ENCODE measurements around the gene EID2B. TPM values are rescaled to one million over a fixed set of nuclear protein-coding genes. Genes with fewer than 3 reads are reported as not detected.

Gene EID2B
- total and polyA plus RNA-seq, 2 donors: 4.3 to 10.6 TPM

- H3K9me3 ChIP-seq (ENCODE audit: control insufficient read depth in 2 of 2, insufficient read depth in 1 of 2, low read length in 1 of 2): peaks cover 0 to 12% of the 10 kb centered on the region in 2 donors
- no peak for DNase-seq (ENCODE audit: low read depth in 6 of 9, low spot score in 9 of 9)
- no peak overlapping the region for H3K27ac ChIP-seq (ENCODE audit: low read depth in 1 of 2, low read length in 1 of 2)
- no peak overlapping the region for H3K4me3 ChIP-seq (ENCODE audit: low read length in 2 of 2)
- H3K36me3 ChIP-seq (ENCODE audit: control insufficient read depth in 2 of 2, insufficient read depth in 2 of 2, low read length in 1 of 2): no peaks in the 10 kb centered on the region
- peaks cover 0 to 9% of the 10 kb centered on the region in 2 donors for H3K4me1 ChIP-seq (ENCODE audit: control insufficient read depth in 2 of 2, insufficient read depth in 2 of 2, low read length in 2 of 2)
- WGBS: 81% methylated on average over 9 of the region's 9 CpGs
- H3K27me3 ChIP-seq (ENCODE audit: control insufficient read depth in 2 of 2, insufficient read depth in 1 of 2, low read length in 1 of 2): peaks cover 24 to 48% of the 10 kb centered on the region in 2 donors
Observed at GRCh38 chr19:39518975-39519374, 13.7 kb downstream of the EID2B start.

GRCh38 chr19:39518458-39518857 lies 14.2 kb downstream of the EID2B start:
- H3K36me3 ChIP-seq (ENCODE audit: control insufficient read depth in 2 of 2, insufficient read depth in 2 of 2, low read length in 1 of 2): no peaks in the 10 kb centered on the region
- DNase-seq (ENCODE audit: low read depth in 6 of 9, low spot score in 9 of 9): no peak
- no peak overlapping the region for H3K4me3 ChIP-seq (ENCODE audit: low read length in 2 of 2)
- 83% methylated on average over 5 of the region's 5 CpGs for WGBS
- peaks cover 0 to 9% of the 10 kb centered on the region in 2 donors for H3K4me1 ChIP-seq (ENCODE audit: control insufficient read depth in 2 of 2, insufficient read depth in 2 of 2, low read length in 2 of 2)
- H3K9me3 ChIP-seq (ENCODE audit: control insufficient read depth in 2 of 2, insufficient read depth in 1 of 2, low read length in 1 of 2): peaks cover 0 to 12% of the 10 kb centered on the region in 2 donors
- peaks cover 29 to 54% of the 10 kb centered on the region in 2 donors for H3K27me3 ChIP-seq (ENCODE audit: control insufficient read depth in 2 of 2, insufficient read depth in 1 of 2, low read length in 1 of 2)
- H3K27ac ChIP-seq (ENCODE audit: low read depth in 1 of 2, low read length in 1 of 2): no peak overlapping the region

DNA sequence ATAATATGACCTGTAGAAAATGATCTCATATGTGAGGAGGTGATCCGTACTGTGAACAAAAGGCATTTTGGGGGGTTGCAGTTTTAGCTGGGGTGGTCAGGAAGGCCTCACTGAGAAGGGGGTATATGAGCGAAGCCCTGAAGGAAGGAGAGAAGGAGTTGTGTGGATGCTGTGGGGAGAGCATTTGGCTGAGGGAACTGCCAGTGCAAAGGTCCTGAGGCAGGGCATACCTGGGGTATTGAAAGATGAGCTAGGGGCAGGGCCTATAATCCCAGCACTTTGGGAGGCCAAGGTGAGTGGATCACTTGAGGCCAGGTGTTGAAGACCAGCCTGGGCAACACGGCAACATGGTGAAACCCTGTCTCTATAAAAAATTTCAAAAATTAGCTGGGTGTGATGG lies 15.2 kb downstream of the EID2B start:
- Histone ChIP-seq H3K27ac (ENCODE audit: low read depth in 1 of 2, low read length in 1 of 2) (no peak overlapping the region), H3K4me1 (ENCODE audit: control insufficient read depth in 2 of 2, insufficient read depth in 2 of 2, low read length in 2 of 2) (peaks cover 0 to 9% of the 10 kb centered on the region in 2 donors), H3K9me3 (ENCODE audit: control insufficient read depth in 2 of 2, insufficient read depth in 1 of 2, low read length in 1 of 2) (peaks cover 0 to 12% of the 10 kb centered on the region in 2 donors), H3K4me3 (ENCODE audit: low read length in 2 of 2) (no peak overlapping the region), H3K36me3 (ENCODE audit: control insufficient read depth in 2 of 2, insufficient read depth in 2 of 2, low read length in 1 of 2) (no peaks in the 10 kb centered on the region), H3K27me3 (ENCODE audit: control insufficient read depth in 2 of 2, insufficient read depth in 1 of 2, low read length in 1 of 2) (peaks cover 34 to 64% of the 10 kb centered on the region in 2 donors)
- DNase-seq (ENCODE audit: low read depth in 6 of 9, low spot score in 9 of 9): no peak
- 64% methylated on average over 3 of the region's 3 CpGs for WGBS

GRCh38 chr19:39516270-39516669 lies 16.4 kb downstream of the EID2B start:
- Histone ChIP-seq H3K27me3 (ENCODE audit: control insufficient read depth in 2 of 2, insufficient read depth in 1 of 2, low read length in 1 of 2) (peaks cover 37 to 74% of the 10 kb centered on the region in 2 donors), H3K27ac (ENCODE audit: low read depth in 1 of 2, low read length in 1 of 2) (no peak overlapping the region), H3K9me3 (ENCODE audit: control insufficient read depth in 2 of 2, insufficient read depth in 1 of 2, low read length in 1 of 2) (peaks cover 0 to 12% of the 10 kb centered on the region in 2 donors), H3K4me3 (ENCODE audit: low read length in 2 of 2) (no peak overlapping the region), H3K4me1 (ENCODE audit: control insufficient read depth in 2 of 2, insufficient read depth in 2 of 2, low read length in 2 of 2) (peaks cover 0 to 9% of the 10 kb centered on the region in 2 donors), H3K36me3 (ENCODE audit: control insufficient read depth in 2 of 2, insufficient read depth in 2 of 2, low read length in 1 of 2) (no peaks in the 10 kb centered on the region)
- DNase-seq (ENCODE audit: low read depth in 6 of 9, low spot score in 9 of 9): no peak
- 47% methylated on average over 6 of the region's 6 CpGs for WGBS

DNA sequence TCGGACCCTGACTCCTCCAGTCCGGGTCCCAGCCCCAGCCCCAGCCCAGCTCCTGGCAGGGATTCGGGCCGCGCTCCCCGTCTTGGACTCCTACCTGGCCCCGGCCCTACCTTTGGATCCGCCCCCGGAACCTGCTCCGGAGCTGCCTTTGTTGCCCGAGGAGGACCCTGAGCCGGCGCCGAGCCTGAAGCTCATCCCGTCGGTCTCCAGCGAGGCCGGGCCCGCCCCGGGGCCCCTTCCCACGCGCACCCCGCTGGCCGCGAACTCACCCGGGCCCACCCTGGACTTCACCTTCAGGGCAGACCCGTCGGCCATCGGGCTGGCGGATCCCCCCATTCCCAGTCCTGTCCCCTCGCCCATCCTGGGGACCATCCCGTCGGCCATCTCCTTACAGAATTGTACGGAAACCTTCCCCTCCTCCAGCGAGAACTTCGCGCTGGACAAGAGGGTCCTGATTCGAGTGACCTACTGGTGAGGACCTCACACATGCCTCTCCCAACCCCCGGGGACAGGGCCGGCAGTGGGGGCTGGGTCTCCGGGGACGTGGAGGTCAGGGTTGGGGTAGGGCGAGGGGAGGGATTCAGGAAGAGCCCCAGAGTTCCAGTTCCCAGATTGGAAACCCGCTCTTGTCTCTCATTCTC lies 17.0 kb downstream of the EID2B start:
- Histone ChIP-seq H3K4me1 (ENCODE audit: control insufficient read depth in 2 of 2, insufficient read depth in 2 of 2, low read length in 2 of 2) (peaks cover 0 to 9% of the 10 kb centered on the region in 2 donors), H3K36me3 (ENCODE audit: control insufficient read depth in 2 of 2, insufficient read depth in 2 of 2, low read length in 1 of 2) (no peaks in the 10 kb centered on the region), H3K27me3 (ENCODE audit: control insufficient read depth in 2 of 2, insufficient read depth in 1 of 2, low read length in 1 of 2) (peaks cover 37 to 76% of the 10 kb centered on the region in 2 donors), H3K4me3 (ENCODE audit: low read length in 2 of 2) (peak overlapping the region in 1 of 2 donors; percentile 16), H3K27ac (ENCODE audit: low read depth in 1 of 2, low read length in 1 of 2) (no peak overlapping the region), H3K9me3 (ENCODE audit: control insufficient read depth in 2 of 2, insufficient read depth in 1 of 2, low read length in 1 of 2) (peaks cover 0 to 12% of the 10 kb centered on the region in 2 donors)
- no peak for DNase-seq (ENCODE audit: low read depth in 6 of 9, low spot score in 9 of 9)
- WGBS: 6% methylated on average over 44 of the region's 44 CpGs

DNA sequence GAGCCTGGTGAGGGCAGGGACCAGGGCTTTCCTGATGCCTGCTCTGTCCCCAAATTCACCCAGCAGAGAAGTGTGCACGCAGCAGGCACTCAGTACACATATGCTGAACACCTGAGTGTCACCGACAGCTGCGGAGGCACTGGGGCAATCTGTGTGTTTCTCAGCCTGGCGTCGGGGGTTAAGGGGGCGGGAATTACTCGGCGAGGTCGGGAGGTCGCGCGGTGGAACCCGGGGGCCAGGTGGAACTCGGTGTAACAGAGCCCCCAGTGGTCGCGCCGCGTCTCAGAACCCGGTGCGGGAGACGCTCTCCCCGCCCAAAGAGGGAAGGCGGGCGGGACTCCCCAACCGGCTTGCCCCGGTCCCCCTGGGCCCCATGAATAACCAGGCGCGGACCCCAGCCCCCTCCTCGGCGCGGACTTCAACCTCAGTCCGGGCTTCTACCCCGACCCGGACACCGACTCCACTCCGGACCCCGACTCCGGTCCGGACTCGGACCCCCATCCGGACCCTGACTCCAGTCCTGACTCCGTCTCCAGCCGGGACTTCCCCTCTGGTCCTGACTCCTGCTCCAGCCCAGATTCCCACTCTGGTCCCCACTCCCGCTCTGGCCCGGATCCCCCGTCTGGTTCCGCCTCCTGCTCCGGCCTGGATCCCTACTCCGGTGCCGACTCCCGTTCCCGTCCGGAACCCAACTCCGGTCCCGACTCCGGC lies 17.7 kb downstream of the EID2B start, which contains the start of gene SELENOV:
Gene SELENOV, plus strand, starts transcription at position 300 of the 711 bp plus-strand sequence. Its CDS starts 74 bp downstream, at position 374.
- no peak within 1 kb of the TSS for H3K27ac ChIP-seq (ENCODE audit: low read depth in 1 of 2, low read length in 1 of 2)
- H3K4me3 ChIP-seq (ENCODE audit: low read length in 2 of 2): peak within 1 kb of the TSS; percentile 16 to 27
- H3K36me3 ChIP-seq (ENCODE audit: control insufficient read depth in 2 of 2, insufficient read depth in 2 of 2, low read length in 1 of 2): no peaks in the 10 kb centered on the region
- 3% methylated on average over 56 of the region's 56 CpGs for WGBS
- H3K9me3 ChIP-seq (ENCODE audit: control insufficient read depth in 2 of 2, insufficient read depth in 1 of 2, low read length in 1 of 2): peaks cover 0 to 12% of the 10 kb centered on the region in 2 donors
- peaks cover 37 to 76% of the 10 kb centered on the region in 2 donors for H3K27me3 ChIP-seq (ENCODE audit: control insufficient read depth in 2 of 2, insufficient read depth in 1 of 2, low read length in 1 of 2)
- DNase-seq (ENCODE audit: low read depth in 6 of 9, low spot score in 9 of 9): peak in 2 of 9 donors; percentile 8 to 27
- H3K4me1 ChIP-seq (ENCODE audit: control insufficient read depth in 2 of 2, insufficient read depth in 2 of 2, low read length in 2 of 2): peaks cover 0 to 9% of the 10 kb centered on the region in 2 donors

- H3K4me1 ChIP-seq (ENCODE audit: control insufficient read depth in 2 of 2, insufficient read depth in 2 of 2, low read length in 2 of 2): peaks cover 0 to 9% of the 10 kb centered on the region in 2 donors
- no peak overlapping the region for H3K4me3 ChIP-seq (ENCODE audit: low read length in 2 of 2)
- DNase-seq (ENCODE audit: low read depth in 6 of 9, low spot score in 9 of 9): no peak
- H3K27me3 ChIP-seq (ENCODE audit: control insufficient read depth in 2 of 2, insufficient read depth in 1 of 2, low read length in 1 of 2): peaks cover 47 to 81% of the 10 kb centered on the region in 2 donors
- peaks cover 0 to 12% of the 10 kb centered on the region in 2 donors for H3K9me3 ChIP-seq (ENCODE audit: control insufficient read depth in 2 of 2, insufficient read depth in 1 of 2, low read length in 1 of 2)
- no peak overlapping the region for H3K27ac ChIP-seq (ENCODE audit: low read depth in 1 of 2, low read length in 1 of 2)
- 71% methylated on average over 2 of the region's 2 CpGs for WGBS
- no peaks in the 10 kb centered on the region for H3K36me3 ChIP-seq (ENCODE audit: control insufficient read depth in 2 of 2, insufficient read depth in 2 of 2, low read length in 1 of 2)
Observed at GRCh38 chr19:39512988-39513387, 19.7 kb downstream of the EID2B start.

DNA sequence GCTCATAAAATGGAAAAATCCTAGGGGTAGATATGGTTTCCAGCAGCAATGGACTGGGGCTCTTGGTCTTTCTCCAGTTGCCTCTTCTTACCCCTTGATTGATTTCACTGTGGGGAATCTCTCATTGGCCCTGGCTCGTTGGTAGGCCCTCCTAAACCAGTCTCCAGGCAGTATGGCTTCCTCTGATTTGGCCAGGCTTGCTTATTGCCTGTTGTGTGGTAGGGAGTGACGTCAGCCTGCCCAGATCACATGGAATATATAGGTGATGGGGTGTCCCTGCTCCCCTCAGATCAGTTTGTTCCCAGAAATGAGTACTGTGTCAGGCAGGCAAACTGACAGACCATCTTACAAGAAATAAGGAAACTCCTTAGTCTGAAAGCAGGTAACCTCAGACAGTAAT lies 23.4 kb downstream of the EID2B start:
- Histone ChIP-seq H3K27me3 (ENCODE audit: control insufficient read depth in 2 of 2, insufficient read depth in 1 of 2, low read length in 1 of 2) (peaks cover 56 to 83% of the 10 kb centered on the region in 2 donors), H3K27ac (ENCODE audit: low read depth in 1 of 2, low read length in 1 of 2) (no peak overlapping the region), H3K9me3 (ENCODE audit: control insufficient read depth in 2 of 2, insufficient read depth in 1 of 2, low read length in 1 of 2) (peaks cover 0 to 9% of the 10 kb centered on the region in 2 donors), H3K4me3 (ENCODE audit: low read length in 2 of 2) (no peak overlapping the region), H3K4me1 (ENCODE audit: control insufficient read depth in 2 of 2, insufficient read depth in 2 of 2, low read length in 2 of 2) (peaks cover 0 to 5% of the 10 kb centered on the region in 2 donors), H3K36me3 (ENCODE audit: control insufficient read depth in 2 of 2, insufficient read depth in 2 of 2, low read length in 1 of 2) (no peaks in the 10 kb centered on the region)
- 76% methylated on average over 2 of the region's 2 CpGs for WGBS
- no peak for DNase-seq (ENCODE audit: low read depth in 6 of 9, low spot score in 9 of 9)

GRCh38 chr19:39508629-39509028 lies 24.0 kb downstream of the EID2B start:
- no peak overlapping the region for H3K27ac ChIP-seq (ENCODE audit: low read depth in 1 of 2, low read length in 1 of 2)
- no peak overlapping the region for H3K4me3 ChIP-seq (ENCODE audit: low read length in 2 of 2)
- H3K4me1 ChIP-seq (ENCODE audit: control insufficient read depth in 2 of 2, insufficient read depth in 2 of 2, low read length in 2 of 2): peaks cover 0 to 5% of the 10 kb centered on the region in 2 donors
- no peak for DNase-seq (ENCODE audit: low read depth in 6 of 9, low spot score in 9 of 9)
- H3K9me3 ChIP-seq (ENCODE audit: control insufficient read depth in 2 of 2, insufficient read depth in 1 of 2, low read length in 1 of 2): peaks cover 0 to 9% of the 10 kb centered on the region in 2 donors
- WGBS: 96% methylated on average over 9 of the region's 9 CpGs
- no peaks in the 10 kb centered on the region for H3K36me3 ChIP-seq (ENCODE audit: control insufficient read depth in 2 of 2, insufficient read depth in 2 of 2, low read length in 1 of 2)
- H3K27me3 ChIP-seq (ENCODE audit: control insufficient read depth in 2 of 2, insufficient read depth in 1 of 2, low read length in 1 of 2): peaks cover 49 to 83% of the 10 kb centered on the region in 2 donors
